ENCODE measurements around the gene WWOX.

DNA sequence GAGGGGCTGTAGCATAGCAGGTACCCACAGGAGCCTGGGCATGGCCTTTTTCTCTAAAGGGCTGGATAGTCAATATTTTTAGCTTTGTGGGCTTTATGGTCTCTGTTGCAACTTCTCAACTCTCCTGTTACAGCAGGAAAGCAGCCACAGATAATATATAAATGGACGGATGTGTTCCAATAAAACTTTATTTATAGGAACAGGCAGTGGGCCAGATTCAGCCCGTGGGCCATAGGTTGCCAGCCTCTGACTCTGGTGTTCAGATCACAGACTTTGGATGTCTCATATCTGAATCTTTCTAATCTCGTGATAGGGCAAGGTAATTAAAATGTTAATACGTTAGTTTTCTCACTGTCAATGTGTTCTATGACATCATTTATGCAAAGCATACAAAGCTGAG, 136.4 kb downstream of the WWOX start:
- TF ChIP-seq, protein P1, sequence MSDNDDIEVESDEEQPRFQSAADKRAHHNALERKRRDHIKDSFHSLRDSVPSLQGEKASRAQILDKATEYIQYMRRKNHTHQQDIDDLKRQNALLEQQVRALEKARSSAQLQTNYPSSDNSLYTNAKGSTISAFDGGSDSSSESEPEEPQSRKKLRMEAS (IDR thresholded peaks at IDR 0.05; ENCODE audit: insufficient read depth, insufficient read length): no peak
- no peak for TF ChIP-seq POLR2A (IDR thresholded peaks at IDR 0.05; ENCODE audit: low read depth, low read length)
